Measurements from ENCODE around the gene RNASE4.

Gene RNASE4

GRCh38 chr14:20748439-20748838, 64.1 kb downstream of the RNASE4 start:
- DNase-seq: no peak

GRCh38 chr14:20750194-20750593, 65.8 kb downstream of the RNASE4 start:
- no peak for DNase-seq
